Renal cortex interstitium (tissue), 11 donors: Measurements from ENCODE around the gene SHC2. TPM values are rescaled to one million over a fixed set of nuclear protein-coding genes. Genes with fewer than 3 reads are reported as not detected.

Experiments
- DNase-seq, 11 donors: peaks; one replicate each; pipeline ENCODE4 v3.0.0-alpha.2; 2013; ENCODE audit warnings: low read depth in 9 of 11, low spot score in 4 of 11; ENCODE audit errors: extremely low read depth in 1 of 11
- polyA plus RNA-seq, 3 donors: library from polyadenylated mRNA; unstranded; fragments of 120-200 nt; gene quantifications; one replicate each; pipeline ENCODE4 v1.2.1, GENCODE V29; 2013; ENCODE audit not compliant: insufficient read length in 3 of 3

SHC2 gene
- polyA plus RNA-seq, 3 donors = 30.1 to 49.3 (median 33.1) TPM

DNA sequence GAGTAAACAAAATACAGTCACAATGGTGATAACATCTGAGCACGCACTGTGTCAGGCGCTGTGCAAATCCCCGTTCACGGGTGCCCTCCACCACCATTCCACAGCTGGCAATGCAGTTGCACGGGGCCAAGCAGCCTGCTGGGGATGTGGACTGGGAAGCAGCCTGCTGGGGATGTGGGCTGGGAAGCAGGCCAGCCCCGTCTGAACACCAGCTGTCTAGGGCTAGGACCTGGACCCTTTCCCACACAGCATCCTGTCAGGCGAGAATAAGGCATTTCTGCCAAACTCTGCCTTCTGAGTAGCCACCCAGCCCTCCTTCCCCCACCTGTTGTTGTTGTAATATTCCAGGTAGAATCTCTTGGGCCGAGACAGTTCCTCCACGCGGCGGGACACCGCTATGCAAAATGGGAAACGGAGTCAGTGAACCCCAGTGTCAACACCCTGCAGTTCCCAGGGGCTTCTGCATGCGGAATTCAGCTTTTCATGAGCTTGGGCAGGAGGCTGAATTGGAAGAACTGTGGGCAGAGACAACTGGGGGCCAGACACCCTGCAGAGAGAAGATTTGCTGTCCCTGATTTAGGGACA, 88.4 kb downstream of the SHC2 start:
- no peak for DNase-seq

DNA sequence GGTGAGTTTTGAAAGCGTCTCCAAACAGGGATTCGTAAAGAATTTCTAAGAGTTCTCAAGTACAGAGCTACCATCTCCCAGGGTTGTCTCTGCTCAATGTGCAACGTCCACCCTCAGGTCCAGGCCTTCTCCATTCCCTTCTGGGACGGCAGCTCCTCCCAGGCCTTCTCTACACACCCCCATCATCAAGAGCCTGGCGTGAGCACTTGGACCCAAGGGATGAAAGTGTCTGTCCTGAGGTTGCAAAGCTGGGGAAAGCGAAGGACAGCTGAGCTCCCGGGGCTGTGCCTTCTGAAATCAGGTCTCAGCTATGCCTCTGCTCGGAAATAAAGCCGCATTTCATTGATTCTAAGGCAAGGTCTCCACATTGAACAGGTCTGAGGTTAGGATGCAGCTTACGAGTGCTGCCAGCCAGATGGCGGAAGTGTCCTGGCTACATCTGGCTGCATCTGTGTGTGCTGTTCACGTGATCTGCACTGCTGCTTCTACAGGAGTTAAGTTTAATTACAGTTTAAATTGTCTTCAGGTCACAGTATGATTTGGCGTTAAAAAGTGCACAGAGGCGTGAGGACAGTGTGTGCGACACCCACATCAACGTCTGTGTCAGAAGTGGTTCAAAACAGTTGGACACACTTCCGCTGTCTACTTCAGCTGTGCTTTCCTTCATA, 89.2 kb downstream of the SHC2 start:
- no peak for DNase-seq

- no peak for DNase-seq
These were observed 90.0 kb downstream of the SHC2 start for GRCh38 chr19:370641-371330.

GRCh38 chr19:369876-370275, 91.0 kb downstream of the SHC2 start:
- DNase-seq = no peak

GRCh38 chr19:369256-369655, 91.6 kb downstream of the SHC2 start:
- DNase-seq = no peak

DNA sequence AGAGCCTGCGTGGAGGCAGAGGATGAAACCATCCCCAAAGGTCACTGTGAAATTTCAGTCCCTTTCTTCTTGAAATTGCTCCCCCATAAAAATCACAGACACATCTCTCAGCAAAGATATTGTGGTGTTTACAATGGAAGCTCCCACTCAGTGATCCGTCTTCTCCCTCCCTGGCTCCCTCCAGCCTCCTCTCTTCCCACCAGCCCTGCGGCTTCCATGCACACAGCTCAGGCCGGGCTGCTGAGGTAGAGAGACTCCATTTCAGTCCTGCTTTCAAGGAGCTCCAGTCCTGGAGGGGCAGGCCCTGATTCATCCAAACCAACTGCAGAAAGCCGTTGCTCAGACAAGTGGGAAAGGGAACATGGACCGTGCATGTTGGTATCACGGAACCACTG, 92.2 kb downstream of the SHC2 start:
- no peak for DNase-seq

DNA sequence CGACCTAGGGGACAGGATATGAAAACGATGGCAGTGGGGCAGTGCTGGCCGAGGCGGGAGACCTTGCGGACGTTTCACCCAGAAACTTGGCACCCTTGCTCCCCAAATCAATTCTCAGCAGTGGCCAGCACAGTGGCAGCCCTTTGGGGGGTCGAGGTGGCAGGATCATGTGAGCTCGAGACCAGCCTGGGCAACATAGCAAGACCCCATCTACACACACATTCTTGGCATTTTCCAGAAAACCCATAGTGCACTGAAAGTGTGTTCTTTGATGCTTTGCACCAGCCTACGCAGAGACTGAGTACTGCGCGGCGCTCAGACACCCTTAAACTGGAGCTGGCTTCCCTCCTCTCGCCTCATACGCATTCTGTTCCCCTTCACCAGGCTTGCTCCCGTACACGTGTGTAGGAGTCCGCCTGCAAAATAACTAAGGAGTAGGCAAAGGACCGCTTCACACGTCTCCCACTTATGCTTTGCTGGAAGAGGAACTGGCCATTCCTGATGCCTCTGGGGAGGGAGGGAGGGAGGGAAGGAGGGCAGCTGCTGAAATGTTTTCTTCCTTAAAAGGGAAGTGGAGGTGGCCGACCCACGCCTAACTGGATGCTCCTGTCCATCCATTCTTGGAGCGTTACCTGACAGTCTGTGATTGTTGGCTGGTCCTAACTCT, 92.7 kb downstream of the SHC2 start:
- DNase-seq = no peak

DNA sequence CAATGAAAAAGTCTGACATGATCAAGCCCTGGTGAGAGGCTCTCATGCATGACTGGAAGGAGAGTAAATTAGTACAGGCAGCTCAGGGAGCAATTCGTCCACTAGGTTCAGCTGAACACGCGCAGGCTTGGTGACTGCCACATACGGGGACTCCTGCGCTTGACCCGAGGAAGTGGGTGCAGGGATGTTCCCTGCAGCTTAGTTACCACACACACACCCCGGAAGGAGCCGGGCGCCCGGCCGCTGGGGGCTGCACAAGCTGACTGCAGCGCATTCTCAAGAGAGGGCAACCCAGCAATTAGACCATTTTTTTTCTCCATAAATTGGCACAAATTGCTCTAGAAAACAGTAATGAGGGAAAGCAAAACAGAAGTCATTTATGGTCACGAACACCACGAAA, 93.3 kb downstream of the SHC2 start:
- DNase-seq = no peak

DNA sequence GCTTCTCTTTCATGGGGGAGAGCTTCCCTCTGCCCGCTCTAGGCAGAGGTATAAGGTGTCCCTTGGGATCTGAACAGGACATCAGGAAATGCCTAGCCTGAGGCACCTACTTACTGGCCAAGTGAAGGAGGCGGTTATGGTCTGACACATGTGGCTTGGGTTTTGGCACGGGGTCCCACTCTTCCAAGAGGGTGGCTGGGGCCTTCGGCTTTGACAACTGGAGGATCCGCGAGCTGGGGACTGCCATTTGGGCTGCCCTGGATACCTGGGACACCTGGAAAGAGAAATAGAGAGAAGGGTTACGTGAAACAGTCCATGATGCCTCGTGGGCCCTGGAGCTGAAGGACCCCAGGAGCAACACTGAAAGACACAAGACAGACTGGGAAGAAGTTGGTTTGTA, 93.9 kb downstream of the SHC2 start:
- no peak for DNase-seq

Other genes with a start within 250 kb of the SHC2 start
- gene PLPP2, start 169.6 kb downstream of the SHC2 start, polyA plus RNA-seq = 1 to 10 TPM; 2.8 to 4.7 (median 3.0) TPM
- gene MIER2, start 116.2 kb downstream of the SHC2 start, polyA plus RNA-seq = 10 to 100 TPM; 24.7 to 31.1 (median 29.8) TPM
- gene C2CD4C, start 51.9 kb downstream of the SHC2 start, polyA plus RNA-seq = 1 to 10 TPM; 2.0 to 3.9 (median 2.5) TPM
- 1 to 10 TPM; 3.4 to 6.5 (median 3.6) TPM for gene MADCAM1, start 35.5 kb upstream of the SHC2 start, polyA plus RNA-seq
- gene TPGS1, start 46.5 kb upstream of the SHC2 start, polyA plus RNA-seq = 10 to 100 TPM in 2 of 3 donors, 1 to 10 TPM in 1; 4.0 to 17.3 (median 13.0) TPM
- gene CDC34, start 70.7 kb upstream of the SHC2 start, polyA plus RNA-seq = 10 to 100 TPM; 48.3 to 75.3 (median 61.7) TPM
- under 1 TPM in 2 of 3 donors, not detected in 1; 0.29 to 0.53 TPM for gene GZMM, start 83.0 kb upstream of the SHC2 start, polyA plus RNA-seq
- 100 to 1,000 TPM; 359 to 541 (median 496) TPM for gene BSG, start 111.6 kb upstream of the SHC2 start, polyA plus RNA-seq
- under 1 TPM; 0.40 to 0.45 (median 0.42) TPM for gene HCN2, start 128.8 kb upstream of the SHC2 start, polyA plus RNA-seq
- 10 to 100 TPM; 54.6 to 68.8 (median 58.1) TPM for gene POLRMT, start 172.5 kb upstream of the SHC2 start, polyA plus RNA-seq
- gene FGF22, start 178.8 kb upstream of the SHC2 start, polyA plus RNA-seq = 1 to 10 TPM in 1 of 3 donors, under 1 TPM in 2; 0.31 to 1.1 (median 0.92) TPM
- gene RNF126, start 202.2 kb upstream of the SHC2 start, polyA plus RNA-seq = 10 to 100 TPM; 21.1 to 36.8 (median 35.7) TPM
- gene FSTL3, start 215.4 kb upstream of the SHC2 start, polyA plus RNA-seq = 10 to 100 TPM; 14.8 to 26.8 (median 20.7) TPM
- under 1 TPM; 0.13 to 0.20 (median 0.19) TPM for gene PRSS57, start 234.4 kb upstream of the SHC2 start, polyA plus RNA-seq
- 100 to 1,000 TPM in 2 of 3 donors, 10 to 100 TPM in 1; 69.0 to 111 (median 105) TPM for gene PALM, start 247.9 kb upstream of the SHC2 start, polyA plus RNA-seq